Lung (tissue), 12 donors: Measurements from ENCODE around the gene ORMDL1. TPM values are rescaled to one million over a fixed set of nuclear protein-coding genes. Genes with fewer than 3 reads are reported as not detected.
"Not testable (repeated sequence)": the region's sequence is repeated elsewhere in the genome, so short reads cannot be mapped to it uniquely, and the experiment has no call there.

Source experiments
- ATAC-seq: fragments of 200-7000 bp; cut with Tn5 transposase; one replicate; pipeline ENCODE4 v1.9.1; 2020; ENCODE audit warnings: moderate number of reproducible peaks; ENCODE audit not compliant: insufficient read depth, low FRiP score
- DNase-seq, 3 donors: peaks; one replicate each; pipeline ENCODE4 v3.0.0-alpha.2; 2013 to 2017
- H3K27ac ChIP-seq, 2 donors: one replicate each; pipeline ENCODE4 v1.5.1; 2013; ENCODE audit warnings: mild to moderate bottlenecking in 2 of 2, moderate library complexity in 2 of 2, control low read depth in 1 of 2, inconsistent platforms in 1 of 2, low read depth in 1 of 2, low read length in 1 of 2
- H3K27me3 ChIP-seq, 3 donors: one replicate each; pipeline ENCODE4 v1.5.1; 2013; ENCODE audit warnings: low read length in 2 of 3; ENCODE audit not compliant: control insufficient read depth in 3 of 3, insufficient read depth in 3 of 3
- H3K36me3 ChIP-seq, 4 donors: one replicate each; pipeline ENCODE4 v1.5.1; 2013; ENCODE audit warnings: low read length in 4 of 4, mild to moderate bottlenecking in 1 of 4, moderate library complexity in 1 of 4; ENCODE audit not compliant: control insufficient read depth in 4 of 4, insufficient read depth in 4 of 4
- H3K4me1 ChIP-seq, 5 donors: one replicate each; pipeline ENCODE4 v1.5.1; 2013; ENCODE audit warnings: low read length in 5 of 5, mild to moderate bottlenecking in 2 of 5, moderate library complexity in 1 of 5; ENCODE audit not compliant: control insufficient read depth in 5 of 5, insufficient read depth in 5 of 5
- H3K4me3 ChIP-seq: one replicate; pipeline ENCODE4 v1.5.1; 2013; ENCODE audit warnings: mild to moderate bottlenecking, control low read depth, moderate library complexity
- H3K9ac ChIP-seq, 2 donors: one replicate each; pipeline ENCODE4 v1.5.1; 2013; ENCODE audit warnings: low read length in 2 of 2, control low read depth in 1 of 2; ENCODE audit not compliant: insufficient read depth in 1 of 2
- H3K9me3 ChIP-seq, 4 donors: one replicate each; pipeline ENCODE4 v1.5.1; 2013; ENCODE audit warnings: low read length in 3 of 4, mild to moderate bottlenecking in 1 of 4, moderate library complexity in 1 of 4; ENCODE audit not compliant: control insufficient read depth in 4 of 4, insufficient read depth in 3 of 4
- WGBS, 2 donors: extraction: QIAGEN DNeasy Blood & Tissue Kit; methylation state at CpG; one replicate each; pipeline ENCODE4 v1.1.7; 2013; 5-methylcytosine and 5-hydroxymethylcytosine counted together
- polyA plus RNA-seq, 2 donors: library from polyadenylated mRNA; stranded (reverse); fragments of 200-250 nt; gene quantifications; one replicate each; pipeline ENCODE4 v1.2.1, GENCODE V29; 2013
- total RNA-seq, 2 donors: library from RNA; depleted of rRNA in 1 of 2; stranded (reverse); fragments of >200 nt in 1 of 2; gene quantifications; one replicate each; pipeline ENCODE4 v1.2.1, GENCODE V29; 2014 to 2021
- TF ChIP-seq, protein P1 (sequence below): IDR thresholded peaks from 2 replicates; pipeline ENCODE4 v1.5.1; 2012; ENCODE audit warnings: mild to moderate bottlenecking; ENCODE audit errors: control extremely low read depth, extremely low read depth
- donor health status: control.
- donor health status: control.
- donor health status: Bipolar disorder and iron deficiency.
- donor health status: healthy.
- donor health status: DM: yes; HTN: yes; CAD: no.

Gene ORMDL1
- total and polyA plus RNA-seq, 4 donors: 42.6 to 167 (median 82.8) TPM

DNA sequence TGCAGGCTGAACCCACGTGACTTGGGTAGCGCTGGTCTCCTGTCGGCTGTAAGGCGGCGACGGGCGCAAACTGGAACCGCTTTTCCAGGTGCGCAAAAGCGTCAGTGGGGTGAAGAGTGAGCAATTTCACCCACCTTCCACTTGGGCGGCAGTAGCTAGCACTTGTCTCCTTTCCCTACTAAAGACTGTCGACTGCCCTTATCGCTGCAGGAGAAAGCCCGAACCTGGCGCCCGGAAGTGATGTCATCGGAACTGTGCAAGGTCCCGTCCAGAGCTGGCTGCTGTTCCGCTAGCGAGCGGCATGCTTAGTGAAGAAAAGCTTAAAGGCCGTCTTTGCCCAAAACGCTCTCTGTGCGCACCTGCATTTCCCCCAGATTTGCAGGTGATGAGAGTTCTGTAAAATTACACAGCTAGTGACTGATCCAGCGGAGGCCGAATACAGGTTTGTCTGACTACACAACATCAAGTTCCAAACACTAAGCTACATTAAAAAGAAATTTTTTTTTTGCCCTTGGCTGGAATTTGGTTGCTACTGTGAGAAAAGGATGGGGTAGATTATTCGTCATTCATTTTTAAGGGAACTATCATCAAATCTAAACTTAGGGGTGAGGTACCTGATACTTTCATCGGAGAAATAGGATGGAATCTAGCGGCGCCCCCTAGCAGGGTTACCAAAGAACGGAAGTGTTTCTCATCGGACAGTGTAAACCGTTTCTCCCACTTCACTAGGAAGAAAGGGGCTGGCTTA is 21.4 kb downstream of the ORMDL1 start, which contains the start of gene OSGEPL1:
Gene OSGEPL1 (minus strand): TSS at position 242 of the 748 bp plus-strand sequence. CDS start 1,152 bp downstream, outside the sequence.
- Histone ChIP-seq H3K27ac (peak within 1 kb of the TSS; percentile 82 to 92), H3K9me3 (no peaks in the 10 kb centered on the region), H3K9ac (peak within 1 kb of the TSS; percentile 56 to 99), H3K4me1 (peaks cover 0 to 13% (median 3%) of the 10 kb centered on the region in 5 donors), H3K36me3 (peaks cover 2 to 14% (median 7%) of the 10 kb centered on the region in 4 donors), H3K4me3 (peak within 1 kb of the TSS; percentile 74), H3K27me3 (no peaks in the 10 kb centered on the region)
- TF ChIP-seq, protein P1, sequence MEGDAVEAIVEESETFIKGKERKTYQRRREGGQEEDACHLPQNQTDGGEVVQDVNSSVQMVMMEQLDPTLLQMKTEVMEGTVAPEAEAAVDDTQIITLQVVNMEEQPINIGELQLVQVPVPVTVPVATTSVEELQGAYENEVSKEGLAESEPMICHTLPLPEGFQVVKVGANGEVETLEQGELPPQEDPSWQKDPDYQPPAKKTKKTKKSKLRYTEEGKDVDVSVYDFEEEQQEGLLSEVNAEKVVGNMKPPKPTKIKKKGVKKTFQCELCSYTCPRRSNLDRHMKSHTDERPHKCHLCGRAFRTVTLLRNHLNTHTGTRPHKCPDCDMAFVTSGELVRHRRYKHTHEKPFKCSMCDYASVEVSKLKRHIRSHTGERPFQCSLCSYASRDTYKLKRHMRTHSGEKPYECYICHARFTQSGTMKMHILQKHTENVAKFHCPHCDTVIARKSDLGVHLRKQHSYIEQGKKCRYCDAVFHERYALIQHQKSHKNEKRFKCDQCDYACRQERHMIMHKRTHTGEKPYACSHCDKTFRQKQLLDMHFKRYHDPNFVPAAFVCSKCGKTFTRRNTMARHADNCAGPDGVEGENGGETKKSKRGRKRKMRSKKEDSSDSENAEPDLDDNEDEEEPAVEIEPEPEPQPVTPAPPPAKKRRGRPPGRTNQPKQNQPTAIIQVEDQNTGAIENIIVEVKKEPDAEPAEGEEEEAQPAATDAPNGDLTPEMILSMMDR: peak; percentile 24
- peak; percentile 95 for ATAC-seq
- WGBS, 2 donors: 0 to 1% methylated on average over 33 of the region's 33 CpGs
- peak; percentile 94 to 97 (median 96) for DNase-seq

DNA sequence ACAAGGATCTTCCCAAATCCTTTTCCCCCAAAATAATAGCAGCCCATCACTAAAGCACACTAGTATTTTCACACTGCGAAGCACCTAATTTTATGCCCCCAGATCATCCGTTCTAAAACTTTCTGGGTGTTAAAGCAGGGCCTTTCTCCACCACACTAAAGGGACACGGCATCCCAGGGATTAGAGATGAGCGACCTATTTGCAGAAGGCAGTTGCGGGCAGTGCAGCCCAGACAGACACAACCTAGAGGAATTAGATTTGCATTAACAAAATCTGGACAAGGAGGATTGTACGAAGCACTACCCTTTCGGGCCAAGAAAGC is 21.9 kb downstream of the ORMDL1 start:
- DNase-seq: no peak
- Histone ChIP-seq H3K9me3 (no peaks in the 10 kb centered on the region), H3K36me3 (peaks cover 2 to 14% (median 7%) of the 10 kb centered on the region in 4 donors), H3K27me3 (no peaks in the 10 kb centered on the region), H3K27ac (peak overlapping the region; percentile 82 to 92), H3K4me3 (peak overlapping the region; percentile 74), H3K4me1 (peaks cover 0 to 13% (median 3%) of the 10 kb centered on the region in 5 donors), H3K9ac (peak overlapping the region; percentile 56 to 99)
- ATAC-seq: no peak
- 0 to 1% methylated on average over 7 of the region's 7 CpGs for WGBS, 2 donors
- TF ChIP-seq, protein P1: no peak

DNA sequence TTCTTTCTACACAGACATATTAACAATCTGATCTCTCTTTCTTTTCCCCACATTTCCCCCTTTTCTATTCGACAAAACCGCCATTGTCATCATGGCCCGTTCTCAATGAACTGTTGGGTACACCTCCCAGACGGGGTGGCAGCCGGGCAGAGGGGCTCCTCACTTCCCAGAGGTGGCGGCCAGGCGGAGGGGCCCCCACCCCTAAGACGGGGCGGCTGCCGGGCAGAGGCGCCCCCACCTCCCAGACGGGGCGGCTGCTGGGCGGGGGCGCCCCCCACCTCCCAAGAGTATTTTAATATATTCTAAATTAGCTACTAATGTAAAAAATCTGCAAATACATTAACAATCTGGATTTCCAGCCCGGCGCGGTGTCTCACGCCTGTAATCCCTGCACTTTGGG is 24.0 kb downstream of the ORMDL1 start:
- ATAC-seq, H3K36me3 ChIP-seq, DNase-seq, H3K4me3 ChIP-seq, H3K27me3 ChIP-seq, H3K9me3 ChIP-seq, H3K9ac ChIP-seq, H3K27ac ChIP-seq: not testable (repeated sequence)
- peaks cover 0 to 13% (median 3%) of the 10 kb centered on the region in 5 donors for H3K4me1 ChIP-seq
- WGBS, 2 donors: 98 to 99% methylated on average over 18 of the region's 19 CpGs

DNA sequence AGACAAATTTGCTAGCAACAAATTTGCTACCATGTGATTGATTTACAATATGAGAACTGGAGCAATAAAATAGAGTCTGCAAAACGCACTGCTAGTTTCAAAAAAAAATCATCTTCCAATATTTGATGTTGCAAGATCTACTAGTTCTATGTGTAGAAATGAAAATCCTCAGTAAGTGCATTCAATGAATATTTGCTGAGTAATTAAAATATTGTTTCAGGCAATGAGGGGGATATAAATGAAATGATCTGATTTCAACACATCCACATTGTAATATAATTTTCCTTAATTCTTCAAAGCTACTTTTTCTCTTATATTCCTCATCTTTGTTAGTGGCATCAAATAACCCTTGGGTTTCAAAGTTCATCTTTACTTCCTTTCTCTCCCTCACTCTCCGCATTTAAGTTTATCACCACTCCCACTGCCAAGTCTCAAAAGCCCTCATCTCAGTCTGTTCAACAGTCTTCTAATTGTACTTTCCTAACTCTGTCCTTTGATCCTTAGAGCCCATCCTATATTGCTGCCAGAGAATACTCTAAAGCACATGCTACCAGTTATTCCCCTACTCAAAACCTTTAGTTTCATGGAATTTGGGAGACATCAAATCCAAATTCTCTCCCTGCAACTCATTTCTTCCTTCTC is 27.7 kb downstream of the ORMDL1 start:
- H3K27me3 ChIP-seq: no peaks in the 10 kb centered on the region
- TF ChIP-seq, protein P1: no peak
- no peak for DNase-seq
- H3K9me3 ChIP-seq: no peaks in the 10 kb centered on the region
- no peak overlapping the region for H3K27ac ChIP-seq
- no peaks in the 10 kb centered on the region for H3K4me1 ChIP-seq
- 82 to 94% methylated on average over 2 of the region's 2 CpGs for WGBS, 2 donors
- H3K36me3 ChIP-seq: peaks cover 2 to 29% (median 16%) of the 10 kb centered on the region in 4 donors
- H3K4me3 ChIP-seq: no peak overlapping the region
- no peak overlapping the region for H3K9ac ChIP-seq
- ATAC-seq: no peak
